Fibroblast of lung (primary cell): ENCODE results near the gene EVX2.

Source experiments
- CTCF ChIP-seq, 2 donors: IDR thresholded peaks in 1 of 2; conservative IDR thresholded peaks in 1 of 2; 1 replicate in 1 of 2; 2 replicates in 1 of 2; pipeline ENCODE4 v1.5.1; 2011 to 2012; ENCODE audit warnings: low read length in 2 of 2, control low read depth in 1 of 2, inconsistent platforms in 1 of 2, low read depth in 1 of 2, mild to moderate bottlenecking in 1 of 2
- EZH2 ChIP-seq: IDR thresholded peaks from 2 replicates; pipeline ENCODE4 v1.5.1; 2012; ENCODE audit warnings: low read length, control low read depth, mild to moderate bottlenecking; ENCODE audit errors: missing control alignments

- TF ChIP-seq CTCF (conservative IDR thresholded peaks at IDR 0.05 in 1 of 2, IDR thresholded peaks at IDR 0.05 in 1 of 2; ENCODE audit: low read depth in 1 of 2, low read length in 2 of 2) = no peak
- no peak for TF ChIP-seq EZH2
Measured at GRCh38 chr2:176114120-176114929, 30.6 kb upstream of the EVX2 start.
